Liver (tissue), 9 donors: ENCODE data around the gene ZNF8. TPM values are rescaled to one million over a fixed set of nuclear protein-coding genes. Genes with fewer than 3 reads are reported as not detected.
A peak's percentile ranks its signal among the peaks of the same experiment; 100 is the strongest.
"Not testable (repeated sequence)": the region's sequence is repeated elsewhere in the genome, so short reads cannot be mapped to it uniquely, and the experiment has no call there.

Experiments used
- DNase-seq: peaks from one replicate; pipeline ENCODE4 v3.0.0-alpha.2; 2017; ENCODE audit warnings: low spot score
- H3K27ac ChIP-seq, 2 donors: one replicate each; pipeline ENCODE4 v1.7.0; 2013; ENCODE audit warnings: inconsistent platforms in 2 of 2, low read length in 2 of 2, control low read depth in 1 of 2, low read depth in 1 of 2, mild to moderate bottlenecking in 1 of 2
- H3K27me3 ChIP-seq, 4 donors: one replicate each; pipeline versions ENCODE4 v1.6.1 to v1.7.0; 2013; ENCODE audit warnings: low read length in 3 of 4, inconsistent platforms in 1 of 4, mild to moderate bottlenecking in 1 of 4, moderate library complexity in 1 of 4; ENCODE audit not compliant: control insufficient read depth in 4 of 4, insufficient read depth in 4 of 4
- H3K36me3 ChIP-seq, 4 donors: one replicate each; pipeline versions ENCODE4 v1.6.1 to v1.7.0; 2013; ENCODE audit warnings: low read length in 3 of 4, mild to moderate bottlenecking in 3 of 4, low read depth in 1 of 4, moderate library complexity in 1 of 4; ENCODE audit not compliant: control insufficient read depth in 4 of 4, insufficient read depth in 3 of 4
- H3K4me1 ChIP-seq, 4 donors: one replicate each; pipeline versions ENCODE4 v1.6.1 to v1.7.0; 2013; ENCODE audit warnings: low read length in 3 of 4, mild to moderate bottlenecking in 3 of 4, moderate library complexity in 1 of 4; ENCODE audit not compliant: control insufficient read depth in 4 of 4, insufficient read depth in 4 of 4
- H3K4me3 ChIP-seq, 3 donors: one replicate each; pipeline versions ENCODE4 v1.6.1 to v1.7.0; 2013; ENCODE audit warnings: low read length in 3 of 3, control low read depth in 1 of 3, low read depth in 1 of 3, mild to moderate bottlenecking in 1 of 3
- H3K9ac ChIP-seq, 2 donors: one replicate each; pipeline ENCODE4 v1.7.0; 2013; ENCODE audit warnings: low read length in 2 of 2, mild to moderate bottlenecking in 2 of 2, moderate library complexity in 2 of 2, control low read depth in 1 of 2, low read depth in 1 of 2
- H3K9me3 ChIP-seq, 4 donors: one replicate each; pipeline versions ENCODE4 v1.6.1 to v1.7.0; 2013; ENCODE audit warnings: low read length in 3 of 4; ENCODE audit not compliant: control insufficient read depth in 4 of 4
- EGR1 ChIP-seq, 2 donors: IDR thresholded peaks; 2 replicates each; pipeline ENCODE4 v1.6.1; 2016 to 2018; ENCODE audit warnings: antibody characterized with exemption in 2 of 2, low read depth in 2 of 2
- FOXA1 ChIP-seq: IDR thresholded peaks from 2 replicates; pipeline ENCODE4 v1.6.1; 2016; ENCODE audit warnings: antibody characterized with exemption
- GABPA ChIP-seq, 2 donors: IDR thresholded peaks in 1 of 2; conservative IDR thresholded peaks in 1 of 2; 2 replicates each; pipeline ENCODE4 v1.6.1; 2016; ENCODE audit warnings: antibody characterized with exemption in 2 of 2, mild to moderate bottlenecking in 1 of 2, moderate library complexity in 1 of 2
- HNF4A ChIP-seq, 2 donors: conservative IDR thresholded peaks; 2 replicates each; pipeline ENCODE4 v1.6.1; 2016; ENCODE audit warnings: antibody characterized with exemption in 2 of 2, mild to moderate bottlenecking in 2 of 2
- HNF4G ChIP-seq: IDR thresholded peaks from 2 replicates; pipeline ENCODE4 v1.6.1; 2016; ENCODE audit warnings: antibody characterized with exemption
- RAD21 ChIP-seq, 2 donors: IDR thresholded peaks; 2 replicates each; pipeline ENCODE4 v1.6.1; 2016; ENCODE audit warnings: antibody characterized with exemption in 2 of 2, mild to moderate bottlenecking in 2 of 2
- SP1 ChIP-seq: IDR thresholded peaks from 2 replicates; pipeline ENCODE4 v1.6.1; 2018; ENCODE audit warnings: antibody characterized with exemption, mild to moderate bottlenecking
- YY1 ChIP-seq: IDR thresholded peaks from 2 replicates; pipeline ENCODE4 v1.6.1; 2016; ENCODE audit warnings: antibody characterized with exemption, mild to moderate bottlenecking
- WGBS: extraction: QIAGEN DNeasy Blood & Tissue Kit; methylation state at CpG from one replicate; pipeline ENCODE4 v1.1.7; 2013; 5-methylcytosine and 5-hydroxymethylcytosine counted together
- polyA plus RNA-seq, 2 donors: library from polyadenylated mRNA; stranded (reverse) in 1 of 2; unstranded in 1 of 2; fragments of 200-250 nt in 1 of 2; fragments of >200 nt in 1 of 2; fragmentation: Nextera tagmentation in 1 of 2; extraction: Ambion mirVana in 1 of 2; gene quantifications; one replicate each; pipeline versions ENCODE4 v1.2.1 to v1.2.3, GENCODE V29; 2013 to 2015
- total RNA-seq, 2 donors: library from RNA; depleted of rRNA; stranded (reverse); fragments of >200 nt; gene quantifications; one replicate each; pipeline ENCODE4 v1.2.3, GENCODE V29; 2014
- TF ChIP-seq, protein P1 (sequence below): fragments of 150-350 bp; IDR thresholded peaks from 2 replicates; pipeline ENCODE4 v1.5.1; 2017; ENCODE audit warnings: improper control_type of control experiment, low read depth, low read length; ENCODE audit not compliant: missing input control
- TF ChIP-seq, protein P2 (sequence below): IDR thresholded peaks from 2 replicates; pipeline ENCODE4 v1.6.1; 2016; ENCODE audit warnings: antibody characterized with exemption, mild to moderate bottlenecking
- TF ChIP-seq, protein P3 (sequence below): IDR thresholded peaks from 2 replicates; pipeline ENCODE4 v1.6.1; 2016; ENCODE audit warnings: antibody characterized with exemption
- donor health status: healthy.
- donor health status: healthy.
- donor health status: healthy.
- donor health status: healthy.
- donor health status: healthy.

The ZNF8 gene
- total and polyA plus RNA-seq, 4 donors, result 0.37 to 4.6 (median 1.6) TPM

DNA sequence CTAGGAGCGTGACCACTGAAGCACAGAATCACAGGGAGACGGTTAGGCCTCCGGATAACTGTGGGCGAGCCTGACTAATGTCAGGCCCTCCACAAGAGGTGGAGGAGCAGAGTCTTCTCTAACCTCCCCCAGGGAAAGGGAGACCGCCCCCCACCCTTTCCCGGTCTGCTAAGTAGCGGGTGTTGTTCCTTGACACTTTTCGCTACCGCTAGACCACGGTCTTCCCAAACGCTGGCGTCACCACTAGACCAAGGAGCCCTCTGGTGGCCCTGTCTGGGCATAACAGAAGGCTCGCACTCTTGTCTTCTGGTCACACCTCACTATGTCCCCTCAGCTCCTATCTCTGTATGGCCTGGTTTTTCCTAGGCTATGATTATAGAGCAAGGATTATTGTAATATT, 31.9 kb downstream of the ZNF8 start:
- 81% methylated on average over 13 of the region's 13 CpGs for WGBS
- not testable (repeated sequence) for H3K4me3 ChIP-seq, H3K9ac ChIP-seq, H3K27me3 ChIP-seq, H3K27ac ChIP-seq, DNase-seq, H3K9me3 ChIP-seq
- Histone ChIP-seq H3K36me3 (peaks cover 18 to 63% (median 45%) of the 10 kb centered on the region in 4 donors), H3K4me1 (peaks cover 4 to 14% (median 12%) of the 10 kb centered on the region in 4 donors)
- TF ChIP-seq RAD21 (IDR thresholded peaks at IDR 0.05), result peak; percentile 25 to 48
- TF ChIP-seq, protein P1, sequence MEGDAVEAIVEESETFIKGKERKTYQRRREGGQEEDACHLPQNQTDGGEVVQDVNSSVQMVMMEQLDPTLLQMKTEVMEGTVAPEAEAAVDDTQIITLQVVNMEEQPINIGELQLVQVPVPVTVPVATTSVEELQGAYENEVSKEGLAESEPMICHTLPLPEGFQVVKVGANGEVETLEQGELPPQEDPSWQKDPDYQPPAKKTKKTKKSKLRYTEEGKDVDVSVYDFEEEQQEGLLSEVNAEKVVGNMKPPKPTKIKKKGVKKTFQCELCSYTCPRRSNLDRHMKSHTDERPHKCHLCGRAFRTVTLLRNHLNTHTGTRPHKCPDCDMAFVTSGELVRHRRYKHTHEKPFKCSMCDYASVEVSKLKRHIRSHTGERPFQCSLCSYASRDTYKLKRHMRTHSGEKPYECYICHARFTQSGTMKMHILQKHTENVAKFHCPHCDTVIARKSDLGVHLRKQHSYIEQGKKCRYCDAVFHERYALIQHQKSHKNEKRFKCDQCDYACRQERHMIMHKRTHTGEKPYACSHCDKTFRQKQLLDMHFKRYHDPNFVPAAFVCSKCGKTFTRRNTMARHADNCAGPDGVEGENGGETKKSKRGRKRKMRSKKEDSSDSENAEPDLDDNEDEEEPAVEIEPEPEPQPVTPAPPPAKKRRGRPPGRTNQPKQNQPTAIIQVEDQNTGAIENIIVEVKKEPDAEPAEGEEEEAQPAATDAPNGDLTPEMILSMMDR, result peak; percentile 6

DNA sequence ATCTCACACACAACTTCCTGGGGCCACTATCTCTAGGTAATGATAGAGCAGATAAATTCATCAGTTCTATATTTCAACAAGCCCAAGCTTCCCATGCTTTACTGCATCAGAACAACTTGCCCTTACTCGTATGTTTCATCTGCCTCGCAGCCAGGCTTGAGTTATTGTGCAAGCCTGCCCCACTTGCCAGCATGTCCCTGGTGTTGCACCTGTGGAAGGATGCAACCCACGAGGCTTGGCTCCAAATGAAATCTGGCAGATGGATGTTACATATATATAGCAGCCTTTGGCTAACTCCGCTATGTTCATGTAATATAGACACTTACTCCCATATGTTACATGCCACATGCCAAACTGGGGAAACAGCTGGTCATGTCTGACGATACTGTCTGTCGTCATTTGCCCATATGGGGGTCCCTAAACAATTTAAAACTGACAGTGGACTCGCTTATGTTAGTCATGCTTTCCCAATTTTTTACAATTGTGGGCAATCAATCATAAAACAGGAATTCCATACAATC, 32.6 kb downstream of the ZNF8 start:
- H3K27ac ChIP-seq, result no peak overlapping the region
- no peak overlapping the region for H3K4me3 ChIP-seq
- no peak for DNase-seq
- 86% methylated on average over 7 of the region's 7 CpGs for WGBS
- peaks cover 2 to 8% (median 6%) of the 10 kb centered on the region in 4 donors for H3K4me1 ChIP-seq
- peaks cover 18 to 65% (median 46%) of the 10 kb centered on the region in 4 donors for H3K36me3 ChIP-seq
- no peak overlapping the region for H3K9ac ChIP-seq
- TF ChIP-seq, protein P1, result no peak
- TF ChIP-seq YY1, result no peak
- no peak for TF ChIP-seq HNF4A (conservative IDR thresholded peaks at IDR 0.05)
- TF ChIP-seq, protein P2, sequence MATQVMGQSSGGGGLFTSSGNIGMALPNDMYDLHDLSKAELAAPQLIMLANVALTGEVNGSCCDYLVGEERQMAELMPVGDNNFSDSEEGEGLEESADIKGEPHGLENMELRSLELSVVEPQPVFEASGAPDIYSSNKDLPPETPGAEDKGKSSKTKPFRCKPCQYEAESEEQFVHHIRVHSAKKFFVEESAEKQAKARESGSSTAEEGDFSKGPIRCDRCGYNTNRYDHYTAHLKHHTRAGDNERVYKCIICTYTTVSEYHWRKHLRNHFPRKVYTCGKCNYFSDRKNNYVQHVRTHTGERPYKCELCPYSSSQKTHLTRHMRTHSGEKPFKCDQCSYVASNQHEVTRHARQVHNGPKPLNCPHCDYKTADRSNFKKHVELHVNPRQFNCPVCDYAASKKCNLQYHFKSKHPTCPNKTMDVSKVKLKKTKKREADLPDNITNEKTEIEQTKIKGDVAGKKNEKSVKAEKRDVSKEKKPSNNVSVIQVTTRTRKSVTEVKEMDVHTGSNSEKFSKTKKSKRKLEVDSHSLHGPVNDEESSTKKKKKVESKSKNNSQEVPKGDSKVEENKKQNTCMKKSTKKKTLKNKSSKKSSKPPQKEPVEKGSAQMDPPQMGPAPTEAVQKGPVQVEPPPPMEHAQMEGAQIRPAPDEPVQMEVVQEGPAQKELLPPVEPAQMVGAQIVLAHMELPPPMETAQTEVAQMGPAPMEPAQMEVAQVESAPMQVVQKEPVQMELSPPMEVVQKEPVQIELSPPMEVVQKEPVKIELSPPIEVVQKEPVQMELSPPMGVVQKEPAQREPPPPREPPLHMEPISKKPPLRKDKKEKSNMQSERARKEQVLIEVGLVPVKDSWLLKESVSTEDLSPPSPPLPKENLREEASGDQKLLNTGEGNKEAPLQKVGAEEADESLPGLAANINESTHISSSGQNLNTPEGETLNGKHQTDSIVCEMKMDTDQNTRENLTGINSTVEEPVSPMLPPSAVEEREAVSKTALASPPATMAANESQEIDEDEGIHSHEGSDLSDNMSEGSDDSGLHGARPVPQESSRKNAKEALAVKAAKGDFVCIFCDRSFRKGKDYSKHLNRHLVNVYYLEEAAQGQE, result no peak
- no peak for TF ChIP-seq FOXA1
- TF ChIP-seq GABPA (IDR thresholded peaks at IDR 0.05 in 1 of 2, conservative IDR thresholded peaks at IDR 0.05 in 1 of 2), result no peak
- no peak for TF ChIP-seq EGR1 (IDR thresholded peaks at IDR 0.05; ENCODE audit: low read depth in 2 of 2)
- TF ChIP-seq, protein P3, sequence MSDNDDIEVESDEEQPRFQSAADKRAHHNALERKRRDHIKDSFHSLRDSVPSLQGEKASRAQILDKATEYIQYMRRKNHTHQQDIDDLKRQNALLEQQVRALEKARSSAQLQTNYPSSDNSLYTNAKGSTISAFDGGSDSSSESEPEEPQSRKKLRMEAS, result no peak
- no peak for TF ChIP-seq SP1
- no peak for TF ChIP-seq RAD21 (IDR thresholded peaks at IDR 0.05)
- no peak for TF ChIP-seq HNF4G
- H3K27me3 ChIP-seq, result no peaks in the 10 kb centered on the region
- H3K9me3 ChIP-seq, result no peaks in the 10 kb centered on the region
